GM21367 (cell line): Measurements from ENCODE around the gene GCFC2.
"Not testable (repeated sequence)": the region's sequence is repeated elsewhere in the genome, so short reads cannot be mapped to it uniquely, and the experiment has no call there.

ENCODE experiments used
- ATAC-seq: cut with Tn5 transposase; IDR thresholded peaks from one replicate; pipeline ENCODE4 v1.9.1; 2021; ENCODE audit not compliant: unreplicated experiment

Gene GCFC2

GRCh38 chr2:75710577-75711253 is at the start of gene GCFC2:
GCFC2 (minus strand) TSS chr2:75710915; CDS start chr2:75710855, 60 bp downstream.
- peak; percentile 92 for ATAC-seq

GRCh38 chr2:75752828-75753227 is 42.1 kb upstream of the GCFC2 start:
- ATAC-seq = no peak

- no peak for ATAC-seq
These were observed 41.2 kb upstream of the GCFC2 start for GRCh38 chr2:75751824-75752468.

GRCh38 chr2:75751360-75751759 is 40.6 kb upstream of the GCFC2 start:
- ATAC-seq = no peak

GRCh38 chr2:75737961-75738360 is 27.2 kb upstream of the GCFC2 start:
- ATAC-seq = no peak

GRCh38 chr2:75736276-75736675 is 25.6 kb upstream of the GCFC2 start:
- ATAC-seq = no peak

GRCh38 chr2:75729861-75730260 is 19.1 kb upstream of the GCFC2 start:
- ATAC-seq = no peak

GRCh38 chr2:75728614-75729419 is 18.1 kb upstream of the GCFC2 start:
- no peak for ATAC-seq

GRCh38 chr2:75722687-75723086 is 12.0 kb upstream of the GCFC2 start:
- ATAC-seq = no peak

- no peak for ATAC-seq
These were observed 9.8 kb upstream of the GCFC2 start for GRCh38 chr2:75720525-75720924.

- no peak for ATAC-seq
These were observed 8.9 kb upstream of the GCFC2 start for GRCh38 chr2:75719616-75720015.

GRCh38 chr2:75716406-75716805 is 5.7 kb upstream of the GCFC2 start:
- no peak for ATAC-seq

GRCh38 chr2:75711590-75711989 is 875 bp upstream of the GCFC2 start:
- not testable (repeated sequence) for ATAC-seq

GRCh38 chr2:75710220-75710576 is 517 bp downstream of the GCFC2 start:
- no peak for ATAC-seq

- no peak for ATAC-seq
These were observed 1.4 kb downstream of the GCFC2 start for GRCh38 chr2:75709297-75709696.

GRCh38 chr2:75707901-75708300 is 2.8 kb downstream of the GCFC2 start:
- no peak for ATAC-seq

GRCh38 chr2:75705921-75706320 is 4.8 kb downstream of the GCFC2 start:
- ATAC-seq = no peak

GRCh38 chr2:75703589-75704287 is 7.0 kb downstream of the GCFC2 start:
- no peak for ATAC-seq

GRCh38 chr2:75702593-75702992 is 8.1 kb downstream of the GCFC2 start:
- ATAC-seq = no peak

GRCh38 chr2:75698918-75699317 is 11.8 kb downstream of the GCFC2 start:
- ATAC-seq = no peak

GRCh38 chr2:75688196-75688595 is 22.5 kb downstream of the GCFC2 start:
- no peak for ATAC-seq
